ENCODE data around the gene ZIC2. TPM values are rescaled to one million over a fixed set of nuclear protein-coding genes. Genes with fewer than 3 reads are reported as not detected.
A peak's percentile ranks its signal among the peaks of the same experiment; 100 is the strongest.

ZIC2 gene
- total and polyA plus RNA-seq, 2 experiments from 2014 or later: 0.10 to 0.15 TPM

DNA sequence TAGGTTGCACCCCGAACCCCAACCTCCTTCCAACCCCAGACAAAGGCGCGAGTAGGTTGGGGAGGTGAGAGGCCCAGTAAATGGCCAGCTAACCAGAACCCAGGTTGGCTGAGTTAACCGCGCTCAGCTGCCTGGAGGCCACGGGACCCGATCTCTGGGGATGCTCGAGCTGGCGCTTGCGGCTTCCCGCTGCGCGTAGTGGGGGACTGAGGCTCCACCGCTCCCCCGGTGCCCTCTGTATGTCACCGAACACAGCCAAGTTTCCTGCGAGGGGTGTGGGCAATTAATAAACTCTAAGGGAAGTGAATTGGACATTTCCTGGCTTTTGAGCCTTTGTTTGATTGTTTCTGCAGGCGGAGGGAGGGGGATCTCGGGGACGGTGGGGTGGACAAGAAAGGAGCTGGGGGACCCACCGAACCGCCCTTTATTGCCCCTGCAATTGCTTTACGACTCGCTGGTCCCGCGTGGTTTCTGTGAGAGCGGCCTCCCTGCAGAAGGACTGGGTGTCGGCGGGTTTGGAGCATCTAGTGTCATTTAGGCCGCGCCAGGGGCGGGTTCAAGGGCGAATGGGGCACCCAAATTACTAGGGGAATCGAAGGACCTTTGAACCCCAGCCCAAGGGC lies 6.5 kb upstream of the ZIC2 start:
- TF ChIP-seq EZH2 (IDR thresholded peaks at IDR 0.05; ENCODE audit: borderline replicate concordance) (peak; percentile 19), EZH2phosphoT487 (IDR thresholded peaks at IDR 0.05; ENCODE audit: low read depth, severe bottlenecking, unreplicated experiment) (peak; percentile 82)
- TF ChIP-seq, protein P1, sequence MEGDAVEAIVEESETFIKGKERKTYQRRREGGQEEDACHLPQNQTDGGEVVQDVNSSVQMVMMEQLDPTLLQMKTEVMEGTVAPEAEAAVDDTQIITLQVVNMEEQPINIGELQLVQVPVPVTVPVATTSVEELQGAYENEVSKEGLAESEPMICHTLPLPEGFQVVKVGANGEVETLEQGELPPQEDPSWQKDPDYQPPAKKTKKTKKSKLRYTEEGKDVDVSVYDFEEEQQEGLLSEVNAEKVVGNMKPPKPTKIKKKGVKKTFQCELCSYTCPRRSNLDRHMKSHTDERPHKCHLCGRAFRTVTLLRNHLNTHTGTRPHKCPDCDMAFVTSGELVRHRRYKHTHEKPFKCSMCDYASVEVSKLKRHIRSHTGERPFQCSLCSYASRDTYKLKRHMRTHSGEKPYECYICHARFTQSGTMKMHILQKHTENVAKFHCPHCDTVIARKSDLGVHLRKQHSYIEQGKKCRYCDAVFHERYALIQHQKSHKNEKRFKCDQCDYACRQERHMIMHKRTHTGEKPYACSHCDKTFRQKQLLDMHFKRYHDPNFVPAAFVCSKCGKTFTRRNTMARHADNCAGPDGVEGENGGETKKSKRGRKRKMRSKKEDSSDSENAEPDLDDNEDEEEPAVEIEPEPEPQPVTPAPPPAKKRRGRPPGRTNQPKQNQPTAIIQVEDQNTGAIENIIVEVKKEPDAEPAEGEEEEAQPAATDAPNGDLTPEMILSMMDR (IDR thresholded peaks at IDR 0.05; ENCODE audit: poor library complexity): no peak
- Histone ChIP-seq H3K4me2 (no peak overlapping the region), H2AFZ (no peak overlapping the region), H3K9me3 (ENCODE audit: low read depth) (no peaks in the 10 kb centered on the region), H3K27me3 (peaks cover 91% of the 10 kb centered on the region), H3K9me2 (replicated peaks; ENCODE audit: insufficient read depth) (no peaks in the 10 kb centered on the region), H3K4me1 (ENCODE audit: insufficient read depth) (peaks cover 8% of the 10 kb centered on the region), H3K27ac (no peak overlapping the region), H3K4me3 (no peak overlapping the region), H3K79me2 (no peaks in the 10 kb centered on the region), H3K36me3 (replicated peaks; ENCODE audit: insufficient read depth, low read depth) (no peaks in the 10 kb centered on the region), H4K20me1 (ENCODE audit: insufficient read depth, poor library complexity, severe bottlenecking) (no peaks in the 10 kb centered on the region)
- WGBS (ENCODE audit: low lambda C conversion rate, missing lambda C conversion rate): 26% methylated on average over 29 of the region's 34 CpGs
- no peak for DNase-seq (ENCODE audit: low spot score)

DNA sequence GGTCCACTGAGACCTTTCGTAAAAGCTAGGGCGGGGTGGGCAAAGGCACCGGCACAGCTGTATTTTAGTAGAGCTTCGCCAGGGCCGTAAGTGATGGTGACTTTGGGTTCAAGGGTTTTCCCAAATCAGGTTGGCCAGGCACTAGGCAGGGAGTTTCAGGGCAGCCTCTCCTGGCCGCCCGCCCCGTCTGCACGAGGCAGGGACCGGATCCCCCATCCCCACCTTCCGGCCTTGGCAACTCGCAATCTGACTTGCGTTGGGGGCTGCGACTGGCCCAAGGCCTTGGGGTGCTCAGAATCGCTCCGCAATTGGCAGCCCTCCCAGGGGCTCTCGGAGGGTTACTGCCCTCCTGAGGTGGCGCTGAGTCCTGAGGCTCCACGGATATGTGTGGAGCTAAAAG lies 6.0 kb upstream of the ZIC2 start:
- DNase-seq (ENCODE audit: low spot score): no peak
- Histone ChIP-seq H3K36me3 (replicated peaks; ENCODE audit: insufficient read depth, low read depth) (no peaks in the 10 kb centered on the region), H3K9me3 (ENCODE audit: low read depth) (no peaks in the 10 kb centered on the region), H3K27me3 (peaks cover 93% of the 10 kb centered on the region), H3K79me2 (no peaks in the 10 kb centered on the region), H3K27ac (no peak overlapping the region), H2AFZ (no peak overlapping the region), H3K4me3 (no peak overlapping the region), H3K9me2 (replicated peaks; ENCODE audit: insufficient read depth) (no peaks in the 10 kb centered on the region), H3K4me1 (ENCODE audit: insufficient read depth) (peaks cover 10% of the 10 kb centered on the region), H3K4me2 (no peak overlapping the region), H4K20me1 (ENCODE audit: insufficient read depth, poor library complexity, severe bottlenecking) (no peaks in the 10 kb centered on the region)
- 48% methylated on average over 15 of the region's 19 CpGs for WGBS (ENCODE audit: low lambda C conversion rate, missing lambda C conversion rate)
- TF ChIP-seq EZH2phosphoT487 (IDR thresholded peaks at IDR 0.05; ENCODE audit: low read depth, severe bottlenecking, unreplicated experiment) (no peak), EZH2 (IDR thresholded peaks at IDR 0.05; ENCODE audit: borderline replicate concordance) (no peak)
- TF ChIP-seq, protein P1 (IDR thresholded peaks at IDR 0.05; ENCODE audit: poor library complexity): no peak

DNA sequence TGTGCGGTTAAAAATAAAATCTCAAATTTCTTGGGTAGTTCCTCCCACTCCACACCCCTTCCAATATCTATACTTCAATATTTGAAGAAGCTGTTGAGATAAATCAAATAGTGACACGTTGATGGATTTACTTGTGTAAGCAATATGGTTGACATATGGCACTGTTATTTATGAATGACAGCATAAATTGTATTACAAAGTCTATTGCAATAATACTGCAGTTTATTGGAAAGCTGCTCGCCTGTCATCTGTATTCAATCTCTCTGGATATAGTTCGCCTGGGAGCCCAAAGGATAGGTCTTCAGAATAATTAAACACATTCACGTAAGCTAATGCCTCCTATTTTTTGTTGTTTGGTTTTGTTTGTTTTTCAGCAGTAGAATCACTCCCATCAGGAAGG lies 5.0 kb upstream of the ZIC2 start:
- Histone ChIP-seq H3K27ac (no peak overlapping the region), H3K4me1 (ENCODE audit: insufficient read depth) (peaks cover 15% of the 10 kb centered on the region), H3K9me3 (ENCODE audit: low read depth) (no peaks in the 10 kb centered on the region), H3K36me3 (replicated peaks; ENCODE audit: insufficient read depth, low read depth) (no peaks in the 10 kb centered on the region), H3K27me3 (peaks cover 91% of the 10 kb centered on the region), H2AFZ (no peak overlapping the region), H4K20me1 (ENCODE audit: insufficient read depth, poor library complexity, severe bottlenecking) (no peaks in the 10 kb centered on the region), H3K79me2 (no peaks in the 10 kb centered on the region), H3K4me2 (no peak overlapping the region), H3K9me2 (replicated peaks; ENCODE audit: insufficient read depth) (no peaks in the 10 kb centered on the region), H3K4me3 (no peak overlapping the region)
- TF ChIP-seq EZH2 (IDR thresholded peaks at IDR 0.05; ENCODE audit: borderline replicate concordance) (no peak), EZH2phosphoT487 (IDR thresholded peaks at IDR 0.05; ENCODE audit: low read depth, severe bottlenecking, unreplicated experiment) (peak; percentile 59)
- TF ChIP-seq, protein P1 (IDR thresholded peaks at IDR 0.05; ENCODE audit: poor library complexity): no peak
- DNase-seq (ENCODE audit: low spot score): no peak
- WGBS (ENCODE audit: low lambda C conversion rate, missing lambda C conversion rate): 71% methylated on average over 5 of the region's 5 CpGs

All from hepatocyte (in vitro differentiated cells).